ENCODE measurements around the gene MYOZ2. TPM values are rescaled to one million over a fixed set of nuclear protein-coding genes. Genes with fewer than 3 reads are reported as not detected.

The MYOZ2 gene
- total RNA-seq, 1 donor from 2014 or later: not detected

- H4K20me1 ChIP-seq (ENCODE audit: low read depth): no peaks in the 10 kb centered on the region
- no peaks in the 10 kb centered on the region for H3K79me2 ChIP-seq (ENCODE audit: low read depth)
- TF ChIP-seq CTCF (IDR thresholded peaks at IDR 0.05) (no peak), EZH2phosphoT487 (IDR thresholded peaks at IDR 0.05) (no peak), EZH2 (IDR thresholded peaks at IDR 0.05) (no peak)
- H2AFZ ChIP-seq (replicated peaks): peak overlapping the region; percentile 23
- H3K9ac ChIP-seq: no peak overlapping the region
- no peak overlapping the region for H3K27ac ChIP-seq
- no peaks in the 10 kb centered on the region for H3K9me3 ChIP-seq (ENCODE audit: low read depth)
- Mint-ChIP-seq H3K4me3 (no peak overlapping the region), H3K9me3 (no peaks in the 10 kb centered on the region), H3K27ac (no peak overlapping the region), H3K27me3 (ENCODE audit: insufficient read depth, low read depth) (peaks cover 2% of the 10 kb centered on the region), H3K36me3 (no peaks in the 10 kb centered on the region), H3K4me1 (no peaks in the 10 kb centered on the region)
- no peaks in the 10 kb centered on the region for H3K36me3 ChIP-seq
- H3K27me3 ChIP-seq: no peaks in the 10 kb centered on the region
- DNase-seq (ENCODE audit: low spot score): peak; percentile 2
- H3K4me2 ChIP-seq: no peak overlapping the region
- H3K4me3 ChIP-seq: no peak overlapping the region
- no peaks in the 10 kb centered on the region for H3K4me1 ChIP-seq
- H3F3A ChIP-seq (ENCODE audit: low read depth): no peaks in the 10 kb centered on the region
Observed at GRCh38 chr4:119162174-119162573, 26.5 kb downstream of the MYOZ2 start.

GRCh38 chr4:119165767-119166166, 30.1 kb downstream of the MYOZ2 start:
- H3K4me1 ChIP-seq: no peaks in the 10 kb centered on the region
- no peaks in the 10 kb centered on the region for H3F3A ChIP-seq (ENCODE audit: low read depth)
- DNase-seq (ENCODE audit: low spot score): no peak
- H4K20me1 ChIP-seq (ENCODE audit: low read depth): no peaks in the 10 kb centered on the region
- H3K79me2 ChIP-seq (ENCODE audit: low read depth): no peaks in the 10 kb centered on the region
- H3K36me3 ChIP-seq: no peaks in the 10 kb centered on the region
- H3K4me1 Mint-ChIP-seq: no peaks in the 10 kb centered on the region
- no peak overlapping the region for H3K27ac ChIP-seq
- H2AFZ ChIP-seq (replicated peaks): no peak overlapping the region
- H3K9me3 ChIP-seq (ENCODE audit: low read depth): no peaks in the 10 kb centered on the region
- no peaks in the 10 kb centered on the region for H3K9me3 Mint-ChIP-seq
- no peak for TF ChIP-seq CTCF (IDR thresholded peaks at IDR 0.05)
- no peak for TF ChIP-seq EZH2 (IDR thresholded peaks at IDR 0.05)
- TF ChIP-seq EZH2phosphoT487 (IDR thresholded peaks at IDR 0.05): no peak
- no peak overlapping the region for H3K9ac ChIP-seq
- H3K4me3 Mint-ChIP-seq: no peak overlapping the region
- H3K27me3 Mint-ChIP-seq (ENCODE audit: insufficient read depth, low read depth): peaks cover 2% of the 10 kb centered on the region
- no peaks in the 10 kb centered on the region for H3K27me3 ChIP-seq
- H3K4me2 ChIP-seq: no peak overlapping the region
- no peaks in the 10 kb centered on the region for H3K36me3 Mint-ChIP-seq
- no peak overlapping the region for H3K27ac Mint-ChIP-seq
- H3K4me3 ChIP-seq: no peak overlapping the region

DNA sequence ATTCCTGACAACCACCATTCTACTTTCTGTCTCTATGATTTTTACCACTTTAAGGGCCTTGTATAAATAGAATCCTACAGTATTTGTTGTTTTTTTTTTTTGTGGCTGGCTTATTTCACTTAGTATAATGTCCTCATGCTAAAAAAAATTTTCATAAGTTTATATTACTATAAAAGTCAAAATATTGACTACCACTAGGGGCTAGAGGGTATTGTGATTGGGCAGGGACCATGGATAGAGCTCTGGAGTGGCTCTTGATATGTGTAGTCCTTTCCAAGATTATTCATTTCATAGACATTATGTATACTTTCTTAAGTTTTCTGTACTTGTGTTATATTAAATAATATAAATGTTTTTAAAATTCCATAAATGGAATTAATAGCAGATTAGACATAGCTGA, 34.6 kb downstream of the MYOZ2 start:
- no peak overlapping the region for H3K9ac ChIP-seq
- H3K27ac ChIP-seq: no peak overlapping the region
- no peak overlapping the region for H3K4me2 ChIP-seq
- H3K4me3 Mint-ChIP-seq: no peak overlapping the region
- no peak for DNase-seq (ENCODE audit: low spot score)
- H3K4me1 ChIP-seq: no peaks in the 10 kb centered on the region
- H3K79me2 ChIP-seq (ENCODE audit: low read depth): no peaks in the 10 kb centered on the region
- no peak for TF ChIP-seq EZH2 (IDR thresholded peaks at IDR 0.05)
- TF ChIP-seq CTCF (IDR thresholded peaks at IDR 0.05): no peak
- TF ChIP-seq EZH2phosphoT487 (IDR thresholded peaks at IDR 0.05): no peak
- no peaks in the 10 kb centered on the region for H3K9me3 Mint-ChIP-seq
- H3K36me3 ChIP-seq: no peaks in the 10 kb centered on the region
- no peaks in the 10 kb centered on the region for H3K27me3 Mint-ChIP-seq (ENCODE audit: insufficient read depth, low read depth)
- no peaks in the 10 kb centered on the region for H3K27me3 ChIP-seq
- no peak overlapping the region for H3K27ac Mint-ChIP-seq
- no peak overlapping the region for H3K4me3 ChIP-seq
- no peak overlapping the region for H2AFZ ChIP-seq (replicated peaks)
- H3K4me1 Mint-ChIP-seq: peaks cover 2% of the 10 kb centered on the region
- no peaks in the 10 kb centered on the region for H3F3A ChIP-seq (ENCODE audit: low read depth)
- no peaks in the 10 kb centered on the region for H4K20me1 ChIP-seq (ENCODE audit: low read depth)
- H3K9me3 ChIP-seq (ENCODE audit: low read depth): no peaks in the 10 kb centered on the region
- no peaks in the 10 kb centered on the region for H3K36me3 Mint-ChIP-seq
